ENCODE results near the gene REXO5. TPM values are rescaled to one million over a fixed set of nuclear protein-coding genes. Genes with fewer than 3 reads are reported as not detected.

The REXO5 gene
- total and polyA plus RNA-seq, 2 of the 13 experiments (the other 11 are each of a cell fraction or from before 2014, with no cell fraction given) = 5.9 to 13.1 TPM

GRCh38 chr16:20763461-20764232 lies 42.7 kb upstream of the REXO5 start, which contains the start of gene ACSM3 (continued):
- TF ChIP-seq PHF21A (CRISPR knock-in tag; IDR thresholded peaks at IDR 0.05) = no peak
- no peak for TF ChIP-seq ZNF281 (CRISPR knock-in tag; IDR thresholded peaks at IDR 0.05; ENCODE audit: borderline replicate concordance)
- no peak for TF ChIP-seq ELF4 (CRISPR knock-in tag; IDR thresholded peaks at IDR 0.05; ENCODE audit: borderline replicate concordance)
- peak; percentile 91 for TF ChIP-seq SIX1 (CRISPR knock-in tag; IDR thresholded peaks at IDR 0.05; ENCODE audit: borderline replicate concordance)
- TF ChIP-seq MEIS1 (CRISPR knock-in tag; IDR thresholded peaks at IDR 0.05; ENCODE audit: borderline replicate concordance) = no peak
- TF ChIP-seq ATF2 (CRISPR knock-in tag; IDR thresholded peaks at IDR 0.05) = 0 out of 2 replicates have a peak, but pooled peaks have one; percentile 11
- no peak for TF ChIP-seq PTBP1 (IDR thresholded peaks at IDR 0.05; ENCODE audit: low read depth, low read length, poor library complexity, severe bottlenecking)
- no peak for TF ChIP-seq MTA3 (CRISPR knock-in tag; IDR thresholded peaks at IDR 0.05)
- TF ChIP-seq HDAC1 (CRISPR knock-in tag; IDR thresholded peaks at IDR 0.05) = peak; percentile 59; the same call in 1 of the 2 replicates
- no peak for TF ChIP-seq CBX1 (IDR thresholded peaks at IDR 0.05; ENCODE audit: low read depth)
- TF ChIP-seq PITX1 (CRISPR knock-in tag; IDR thresholded peaks at IDR 0.05) = peak; percentile 68
- no peak for TF ChIP-seq TEF (CRISPR knock-in tag; IDR thresholded peaks at IDR 0.05)
- TF ChIP-seq SMYD3 (CRISPR knock-in tag; IDR thresholded peaks at IDR 0.05) = no peak; the same call in 1 of the 2 replicates
- TF ChIP-seq CHD4 (IDR thresholded peaks at IDR 0.05; ENCODE audit: borderline replicate concordance, low read length) = no peak
- TF ChIP-seq ZBTB38 (CRISPR knock-in tag; IDR thresholded peaks at IDR 0.05) = no peak
- no peak for TF ChIP-seq NFIC (IDR thresholded peaks at IDR 0.05; ENCODE audit: low read length)
- peak; percentile 19; the same call in 1 of the 2 replicates for TF ChIP-seq TFAP4 (IDR thresholded peaks at IDR 0.05; ENCODE audit: borderline replicate concordance, low read depth)
- no peak for TF ChIP-seq PHF5A (CRISPR knock-in tag; IDR thresholded peaks at IDR 0.05; ENCODE audit: low read depth, unreplicated experiment)
- TF ChIP-seq JUND (CRISPR knock-in tag; IDR thresholded peaks at IDR 0.05) = no peak
- TF ChIP-seq TERF1 (CRISPR knock-in tag; IDR thresholded peaks at IDR 0.05) = no peak
- TF ChIP-seq GTF3A (CRISPR knock-in tag; conservative IDR thresholded peaks at IDR 0.05) = no peak
- peak; percentile 51; the same call in 1 of the 2 replicates for TF ChIP-seq TBX2 (CRISPR knock-in tag; IDR thresholded peaks at IDR 0.05; ENCODE audit: borderline replicate concordance)
- peak; percentile 84 for TF ChIP-seq POLR2AphosphoS5 (IDR thresholded peaks at IDR 0.05; ENCODE audit: low read depth, low read length)

Data from HepG2 (cell line).